Measurements from ENCODE around the gene TNFRSF14.

DNA sequence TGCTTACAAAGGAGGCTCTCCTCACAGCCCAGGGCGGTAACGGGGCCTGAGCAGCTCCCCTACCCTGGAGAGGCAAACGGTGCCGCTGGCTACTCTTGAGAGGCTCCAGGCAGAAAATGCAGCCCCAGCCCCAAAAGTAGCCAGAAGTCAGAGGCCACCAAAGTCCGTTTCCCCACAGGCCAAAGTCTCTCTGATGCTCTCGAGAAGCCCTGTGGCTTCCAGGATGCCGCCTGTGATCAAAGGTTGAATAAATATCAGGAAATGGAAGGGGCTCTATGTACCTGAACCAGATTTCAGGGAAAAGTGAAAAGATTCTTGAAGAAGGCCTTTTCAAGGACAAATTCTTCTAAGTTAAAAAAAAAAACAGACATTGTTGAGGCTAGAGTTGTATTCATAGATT lies 33.9 kb upstream of the TNFRSF14 start:
- TF ChIP-seq, protein P1, sequence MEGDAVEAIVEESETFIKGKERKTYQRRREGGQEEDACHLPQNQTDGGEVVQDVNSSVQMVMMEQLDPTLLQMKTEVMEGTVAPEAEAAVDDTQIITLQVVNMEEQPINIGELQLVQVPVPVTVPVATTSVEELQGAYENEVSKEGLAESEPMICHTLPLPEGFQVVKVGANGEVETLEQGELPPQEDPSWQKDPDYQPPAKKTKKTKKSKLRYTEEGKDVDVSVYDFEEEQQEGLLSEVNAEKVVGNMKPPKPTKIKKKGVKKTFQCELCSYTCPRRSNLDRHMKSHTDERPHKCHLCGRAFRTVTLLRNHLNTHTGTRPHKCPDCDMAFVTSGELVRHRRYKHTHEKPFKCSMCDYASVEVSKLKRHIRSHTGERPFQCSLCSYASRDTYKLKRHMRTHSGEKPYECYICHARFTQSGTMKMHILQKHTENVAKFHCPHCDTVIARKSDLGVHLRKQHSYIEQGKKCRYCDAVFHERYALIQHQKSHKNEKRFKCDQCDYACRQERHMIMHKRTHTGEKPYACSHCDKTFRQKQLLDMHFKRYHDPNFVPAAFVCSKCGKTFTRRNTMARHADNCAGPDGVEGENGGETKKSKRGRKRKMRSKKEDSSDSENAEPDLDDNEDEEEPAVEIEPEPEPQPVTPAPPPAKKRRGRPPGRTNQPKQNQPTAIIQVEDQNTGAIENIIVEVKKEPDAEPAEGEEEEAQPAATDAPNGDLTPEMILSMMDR (IDR thresholded peaks at IDR 0.05; ENCODE audit: low read depth, low read length, poor library complexity, severe bottlenecking), result no peak
- no peak for TF ChIP-seq EZH2phosphoT487 (IDR thresholded peaks at IDR 0.05; ENCODE audit: borderline replicate concordance, low read length)

Data from DOHH2 (cell line).